Islet of Langerhans (tissue), 1 donor: ENCODE data around the gene PCDHB10.
A peak's percentile ranks its signal among the peaks of the same experiment; 100 is the strongest.
"Not testable (repeated sequence)": the region's sequence is repeated elsewhere in the genome, so short reads cannot be mapped to it uniquely, and the experiment has no call there.

Experiments
- FAIRE-seq: peaks from one replicate; lab custom pipeline; 2011; peaks lifted over from hg19 to GRCh38; lab: Jason Lieb, UNC

PCDHB10 gene

DNA sequence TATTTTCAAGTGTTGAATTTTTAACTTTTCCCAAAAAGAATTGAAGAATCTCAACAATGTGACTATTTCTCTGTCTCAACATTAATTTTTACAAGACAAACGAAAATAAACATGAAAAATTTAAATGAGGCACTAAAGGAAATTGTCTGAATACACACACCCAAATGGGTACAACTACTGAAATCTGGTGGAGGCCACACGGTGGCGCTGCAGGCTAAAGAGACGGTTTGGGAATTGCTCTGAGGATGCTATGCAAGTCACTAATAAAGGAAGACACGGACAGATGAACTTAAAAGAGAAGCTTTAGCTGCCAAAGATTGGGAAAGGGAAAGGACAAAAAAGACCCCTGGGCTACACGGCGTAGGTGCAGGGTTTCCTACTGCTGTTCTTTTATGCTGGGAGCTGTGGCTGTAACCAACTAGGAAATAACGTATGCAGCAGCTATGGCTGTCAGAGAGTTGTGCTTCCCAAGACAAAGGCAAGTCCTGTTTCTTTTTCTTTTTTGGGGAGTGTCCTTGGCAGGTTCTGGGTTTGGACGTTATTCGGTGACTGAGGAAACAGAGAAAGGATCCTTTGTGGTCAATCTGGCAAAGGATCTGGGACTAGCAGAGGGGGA is at the start of gene PCDHB10:
Gene PCDHB10, plus strand, starts transcription at position 244 of the 616 bp plus-strand sequence. Its CDS starts 200 bp downstream, at position 444.
- no peak for FAIRE-seq

DNA sequence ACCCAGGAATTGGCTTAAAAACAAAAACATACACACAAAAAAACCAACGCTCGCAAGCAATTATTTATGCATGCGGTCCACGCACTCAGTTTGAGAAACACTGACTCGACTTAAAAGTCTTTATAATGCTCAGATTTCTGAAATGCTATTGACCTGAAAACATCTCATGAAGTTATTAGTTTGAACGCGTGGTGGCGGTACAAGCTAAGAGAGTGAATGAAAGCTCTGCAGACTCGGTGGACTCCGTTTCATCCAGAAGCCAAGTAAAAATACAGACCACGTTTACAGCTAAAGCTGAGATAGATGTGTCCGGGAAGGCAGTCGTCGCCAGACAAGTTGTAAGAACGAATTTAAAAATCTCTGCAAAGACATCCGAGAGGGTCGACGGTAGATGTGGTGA is 42.3 kb upstream of the PCDHB10 start, which contains the start of gene PCDHB6:
Gene PCDHB6, plus strand, starts transcription at position 246 of the 400 bp plus-strand sequence. CDS start 201 bp downstream, outside the sequence.
- no peak for FAIRE-seq

DNA sequence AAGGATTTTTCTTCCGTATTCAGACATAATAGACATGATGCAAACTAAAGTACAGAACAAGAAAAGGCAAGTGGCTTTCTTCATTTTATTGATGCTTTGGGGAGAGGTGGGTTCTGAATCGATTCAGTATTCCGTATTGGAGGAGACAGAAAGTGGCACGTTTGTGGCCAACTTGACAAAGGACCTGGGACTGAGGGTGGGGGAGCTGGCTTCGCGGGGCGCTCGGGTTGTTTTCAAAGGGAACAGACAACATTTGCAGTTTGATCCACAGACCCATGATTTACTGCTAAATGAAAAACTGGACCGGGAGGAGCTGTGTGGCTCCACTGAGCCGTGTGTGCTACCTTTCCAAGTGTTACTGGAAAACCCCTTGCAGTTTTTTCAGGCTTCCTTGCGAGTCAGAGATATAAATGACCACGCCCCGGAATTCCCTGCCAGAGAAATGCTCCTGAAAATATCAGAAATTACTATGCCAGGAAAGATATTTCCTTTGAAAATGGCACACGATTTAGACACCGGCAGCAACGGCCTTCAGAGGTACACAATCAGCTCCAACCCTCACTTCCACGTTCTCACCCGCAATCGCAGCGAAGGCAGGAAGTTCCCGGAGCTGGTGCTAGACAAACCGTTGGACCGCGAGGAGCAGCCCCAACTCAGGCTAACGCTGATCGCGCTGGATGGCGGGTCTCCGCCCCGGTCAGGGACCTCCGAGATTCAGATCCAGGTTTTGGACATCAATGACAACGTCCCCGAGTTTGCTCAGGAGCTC is 41.7 kb upstream of the PCDHB10 start:
- FAIRE-seq = no peak

DNA sequence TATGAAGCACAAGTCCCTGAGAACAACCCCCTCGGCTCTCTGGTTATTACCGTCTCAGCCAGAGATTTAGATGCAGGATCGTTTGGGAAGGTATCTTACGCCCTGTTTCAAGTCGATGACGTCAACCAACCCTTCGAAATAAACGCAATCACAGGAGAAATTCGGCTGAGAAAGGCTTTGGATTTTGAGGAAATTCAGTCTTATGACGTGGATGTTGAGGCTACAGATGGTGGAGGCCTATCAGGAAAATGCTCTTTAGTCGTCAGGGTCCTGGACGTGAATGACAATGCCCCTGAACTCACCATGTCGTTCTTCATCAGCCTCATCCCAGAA is 41.2 kb upstream of the PCDHB10 start:
- FAIRE-seq = no peak

DNA sequence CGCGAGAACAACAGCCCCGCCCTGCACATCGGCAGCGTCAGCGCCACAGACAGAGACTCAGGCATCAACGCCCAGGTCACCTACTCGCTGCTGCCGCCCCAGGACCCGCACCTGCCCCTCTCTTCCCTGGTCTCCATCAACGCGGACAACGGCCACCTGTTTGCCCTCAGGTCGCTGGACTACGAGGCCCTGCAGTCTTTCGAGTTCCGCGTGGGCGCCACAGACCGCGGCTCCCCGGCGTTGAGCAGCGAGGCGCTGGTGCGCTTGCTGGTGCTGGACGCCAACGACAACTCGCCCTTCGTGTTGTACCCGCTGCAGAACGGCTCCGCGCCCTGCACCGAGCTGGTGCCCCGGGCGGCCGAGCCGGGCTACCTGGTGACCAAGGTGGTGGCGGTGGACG is 40.5 kb upstream of the PCDHB10 start:
- not testable (repeated sequence) for FAIRE-seq

DNA sequence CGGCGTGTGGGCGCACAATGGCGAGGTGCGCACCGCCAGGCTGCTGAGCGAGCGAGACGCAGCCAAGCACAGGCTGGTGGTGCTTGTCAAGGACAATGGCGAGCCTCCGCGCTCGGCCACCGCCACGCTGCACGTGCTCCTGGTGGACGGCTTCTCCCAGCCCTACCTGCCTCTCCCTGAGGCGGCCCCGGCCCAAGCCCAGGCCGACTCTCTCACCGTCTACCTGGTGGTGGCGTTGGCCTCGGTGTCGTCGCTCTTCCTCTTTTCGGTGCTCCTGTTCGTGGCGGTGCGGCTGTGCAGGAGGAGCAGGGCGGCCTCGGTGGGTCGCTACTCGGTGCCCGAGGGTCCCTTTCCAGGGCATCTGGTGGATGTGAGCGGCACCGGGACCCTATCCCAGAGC is 40.1 kb upstream of the PCDHB10 start:
- FAIRE-seq = not testable (repeated sequence)

DNA sequence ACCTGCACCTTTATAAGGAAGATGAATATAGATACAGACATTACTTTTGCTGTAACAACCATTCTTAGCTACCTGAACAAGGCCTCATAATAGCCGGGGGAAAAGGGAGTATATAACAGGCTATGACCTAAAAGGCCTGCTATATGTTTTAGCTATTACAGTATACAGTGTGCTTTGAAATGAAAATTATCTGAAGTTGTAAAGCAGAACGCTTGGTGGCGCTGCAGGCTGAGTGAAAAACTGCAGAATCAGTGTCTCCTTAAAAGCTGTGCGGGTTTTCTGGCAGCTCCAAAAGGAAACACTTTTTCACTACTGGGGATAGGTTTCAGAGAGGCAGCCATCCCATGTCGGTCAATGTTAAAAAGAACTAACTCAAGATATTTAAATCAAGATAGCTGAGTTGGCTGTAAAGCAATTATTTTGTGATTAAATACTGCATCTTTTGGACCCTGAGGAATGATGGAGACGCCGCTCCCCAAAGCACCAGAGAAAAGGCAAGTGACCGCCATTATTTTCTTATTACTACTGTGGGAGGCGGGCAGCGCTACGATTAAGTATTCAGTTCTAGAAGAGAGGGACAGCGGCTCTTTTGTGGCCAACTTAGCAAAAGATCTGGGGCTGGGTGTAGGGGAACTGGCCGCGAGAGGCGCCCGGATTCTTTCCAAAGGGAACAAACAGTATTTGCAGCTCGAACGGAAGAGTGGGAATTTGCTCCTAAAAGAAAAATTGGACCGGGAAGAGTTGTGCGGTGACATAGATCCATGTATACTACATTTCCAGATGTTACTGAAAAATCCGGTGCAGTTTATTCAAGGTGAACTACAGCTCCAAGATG is 36.4 kb upstream of the PCDHB10 start:
- FAIRE-seq = no peak

DNA sequence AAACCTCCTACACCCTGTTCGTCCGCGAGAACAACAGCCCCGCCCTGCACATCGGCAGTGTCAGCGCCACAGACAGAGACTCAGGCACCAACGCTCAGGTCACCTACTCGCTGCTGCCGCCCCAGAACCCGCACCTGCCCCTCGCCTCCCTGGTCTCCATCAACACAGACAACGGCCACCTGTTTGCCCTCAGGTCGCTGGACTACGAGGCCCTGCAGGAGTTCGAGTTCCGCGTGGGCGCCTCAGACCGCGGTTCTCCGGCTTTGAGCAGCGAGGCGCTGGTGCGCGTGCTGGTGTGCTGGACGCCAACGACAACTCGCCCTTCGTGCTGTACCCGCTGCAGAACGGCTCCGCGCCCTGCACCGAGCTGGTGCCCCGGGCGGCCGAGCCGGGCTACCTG is 34.8 kb upstream of the PCDHB10 start:
- not testable (repeated sequence) for FAIRE-seq

DNA sequence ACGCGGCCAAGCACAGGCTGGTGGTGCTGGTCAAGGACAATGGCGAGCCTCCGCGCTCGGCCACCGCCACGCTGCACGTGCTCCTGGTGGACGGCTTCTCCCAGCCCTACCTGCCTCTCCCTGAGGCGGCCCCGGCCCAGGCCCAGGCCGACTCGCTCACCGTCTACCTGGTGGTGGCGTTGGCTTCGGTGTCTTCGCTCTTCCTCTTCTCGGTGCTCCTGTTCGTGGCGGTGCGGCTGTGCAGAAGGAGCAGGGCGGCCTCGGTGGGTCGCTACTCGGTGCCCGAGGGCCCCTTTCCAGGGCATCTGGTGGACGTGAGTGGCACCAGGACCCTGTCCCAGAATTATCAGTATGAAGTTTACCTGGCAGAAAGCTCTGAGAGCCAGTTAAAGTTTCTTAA is 34.3 kb upstream of the PCDHB10 start:
- FAIRE-seq = not testable (repeated sequence)

DNA sequence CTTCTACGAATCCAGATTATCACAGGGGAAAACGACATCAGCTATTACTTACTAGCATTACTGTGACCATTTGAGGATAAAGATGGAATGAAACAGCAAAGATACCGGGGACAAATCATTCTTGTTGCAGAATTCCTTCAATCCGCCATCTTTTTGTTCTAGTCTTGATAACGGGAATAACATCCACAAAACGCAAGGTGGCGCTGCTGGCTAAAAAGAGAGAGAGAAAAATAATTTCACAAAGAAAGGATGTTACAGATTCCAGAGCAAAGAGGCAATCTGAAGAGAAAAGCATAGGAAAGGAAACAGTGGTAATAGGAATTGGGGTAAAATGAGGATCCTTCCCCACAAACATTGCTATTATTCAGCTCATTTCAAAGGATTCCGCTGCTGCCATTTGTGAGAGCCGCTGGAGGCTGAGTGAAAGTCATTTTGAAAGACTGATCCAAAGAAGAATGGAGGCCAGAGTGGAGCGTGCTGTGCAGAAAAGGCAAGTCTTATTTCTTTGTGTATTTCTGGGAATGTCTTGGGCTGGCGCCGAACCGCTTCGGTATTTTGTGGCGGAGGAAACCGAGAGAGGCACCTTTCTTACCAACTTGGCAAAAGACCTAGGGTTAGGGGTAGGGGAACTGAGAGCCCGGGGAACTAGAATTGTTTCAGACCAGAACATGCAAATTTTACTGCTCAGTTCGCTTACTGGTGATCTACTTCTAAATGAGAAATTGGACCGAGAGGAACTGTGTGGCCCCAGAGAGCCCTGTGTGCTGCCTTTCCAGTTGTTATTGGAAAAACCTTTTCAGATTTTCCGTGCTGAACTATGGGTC is 19.6 kb upstream of the PCDHB10 start, which contains the start of gene PCDHB7:
Gene PCDHB7, plus strand, starts transcription at position 264 of the 824 bp plus-strand sequence. Its CDS starts 192 bp downstream, at position 456.
- FAIRE-seq = no peak

DNA sequence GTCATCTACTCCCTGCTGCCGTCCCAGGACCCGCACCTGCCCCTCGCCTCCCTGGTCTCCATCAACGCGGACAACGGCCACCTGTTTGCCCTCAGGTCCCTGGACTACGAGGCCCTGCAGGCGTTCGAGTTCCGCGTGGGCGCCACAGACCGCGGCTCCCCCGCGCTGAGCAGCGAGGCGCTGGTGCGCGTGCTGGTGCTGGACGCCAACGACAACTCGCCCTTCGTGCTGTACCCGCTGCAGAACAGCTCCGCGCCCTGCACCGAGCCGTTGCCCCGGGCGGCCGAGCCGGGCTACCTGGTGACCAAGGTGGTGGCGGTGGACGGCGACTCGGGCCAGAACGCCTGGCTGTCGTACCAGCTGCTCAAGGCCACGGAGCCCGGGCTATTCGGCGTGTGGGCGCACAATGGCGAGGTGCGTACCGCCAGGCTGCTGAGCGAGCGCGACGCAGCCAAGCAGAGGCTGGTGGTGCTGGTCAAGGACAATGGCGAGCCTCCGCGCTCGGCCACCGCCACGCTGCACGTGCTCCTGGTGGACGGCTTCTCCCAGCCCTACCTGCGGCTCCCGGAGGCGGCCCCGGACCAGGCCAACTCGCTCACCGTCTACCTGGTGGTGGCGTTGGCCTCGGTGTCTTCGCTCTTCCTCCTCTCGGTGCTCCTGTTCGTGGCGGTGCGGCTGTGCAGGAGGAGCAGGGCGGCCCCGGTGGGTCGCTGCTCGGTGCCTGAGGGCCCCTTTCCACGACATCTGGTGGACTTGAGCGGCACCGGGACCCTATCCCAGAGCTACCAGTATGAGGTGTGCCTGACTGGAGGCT is 17.7 kb upstream of the PCDHB10 start:
- not testable (repeated sequence) for FAIRE-seq

DNA sequence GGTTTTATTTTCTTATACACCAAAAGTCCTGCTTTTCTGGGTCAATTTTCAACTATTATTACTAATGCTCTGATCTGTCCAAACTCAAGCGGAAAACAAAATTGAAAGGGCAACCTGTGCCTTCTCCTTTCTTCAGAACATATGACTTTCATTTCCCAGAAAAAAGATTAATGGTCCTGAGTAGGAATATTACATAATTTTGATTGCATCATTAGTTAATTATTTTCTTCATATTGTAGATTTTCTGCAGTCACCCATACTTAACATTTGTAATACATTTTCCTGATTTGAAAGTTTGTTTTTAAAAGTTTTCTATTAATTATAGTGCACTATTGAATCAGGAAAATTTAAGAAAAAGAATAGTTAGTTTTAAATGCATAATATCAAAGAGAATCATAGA is 16.2 kb upstream of the PCDHB10 start:
- FAIRE-seq = peak; percentile 98

DNA sequence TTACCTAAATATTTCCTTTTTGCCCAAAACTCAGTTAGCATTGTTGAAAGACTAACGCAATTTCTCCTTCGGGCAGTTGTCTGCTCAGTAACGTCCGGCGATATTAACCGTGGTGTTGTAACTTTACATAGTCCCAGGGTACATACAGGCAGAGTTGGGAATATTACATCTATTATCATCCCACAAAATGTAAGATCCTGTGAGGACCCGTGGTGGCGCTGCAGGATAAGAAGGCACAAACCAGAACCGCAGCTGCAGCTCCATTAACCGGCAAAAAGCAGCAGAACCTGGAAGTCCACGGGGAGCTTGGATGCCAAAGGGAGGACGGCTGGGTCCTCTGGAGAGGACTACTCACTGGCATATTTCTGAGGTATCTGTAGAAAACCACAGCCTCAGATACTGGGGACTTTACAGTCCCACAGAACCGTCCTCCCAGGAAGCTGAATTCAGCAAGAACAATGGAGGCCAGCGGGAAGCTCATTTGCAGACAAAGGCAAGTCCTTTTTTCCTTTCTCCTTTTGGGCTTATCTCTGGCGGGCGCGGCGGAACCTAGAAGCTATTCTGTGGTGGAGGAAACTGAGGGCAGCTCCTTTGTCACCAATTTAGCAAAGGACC is 14.5 kb upstream of the PCDHB10 start, which contains the start of gene PCDHB8:
Gene PCDHB8, plus strand, starts transcription at position 214 of the 615 bp plus-strand sequence. Its CDS starts 245 bp downstream, at position 459.
- FAIRE-seq = not testable (repeated sequence)

DNA sequence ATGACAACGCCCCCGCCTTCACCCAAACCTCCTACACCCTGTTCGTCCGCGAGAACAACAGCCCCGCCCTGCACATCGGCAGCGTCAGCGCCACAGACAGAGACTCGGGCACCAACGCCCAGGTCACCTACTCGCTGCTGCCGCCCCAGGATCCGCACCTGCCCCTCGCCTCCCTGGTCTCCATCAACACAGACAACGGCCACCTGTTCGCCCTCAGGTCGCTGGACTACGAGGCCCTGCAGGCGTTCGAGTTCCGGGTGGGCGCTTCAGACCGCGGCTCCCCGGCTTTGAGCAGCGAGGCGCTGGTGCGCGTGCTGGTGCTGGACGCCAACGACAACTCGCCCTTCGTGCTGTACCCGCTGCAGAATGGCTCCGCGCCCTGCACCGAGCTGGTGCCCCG is 12.8 kb upstream of the PCDHB10 start:
- not testable (repeated sequence) for FAIRE-seq

DNA sequence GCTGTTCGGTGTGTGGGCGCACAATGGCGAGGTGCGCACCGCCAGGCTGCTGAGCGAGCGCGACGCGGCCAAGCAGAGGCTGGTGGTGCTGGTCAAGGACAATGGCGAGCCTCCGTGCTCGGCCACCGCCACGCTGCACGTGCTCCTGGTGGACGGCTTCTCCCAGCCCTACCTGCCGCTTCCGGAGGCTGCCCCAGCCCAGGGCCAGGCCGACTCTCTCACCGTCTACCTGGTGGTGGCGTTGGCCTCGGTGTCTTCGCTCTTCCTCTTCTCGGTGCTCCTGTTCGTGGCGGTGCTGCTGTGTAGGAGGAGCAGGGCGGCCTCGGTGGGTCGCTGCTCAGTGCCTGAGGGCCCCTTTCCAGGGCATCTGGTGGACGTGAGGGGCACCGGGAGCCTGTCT is 12.3 kb upstream of the PCDHB10 start:
- not testable (repeated sequence) for FAIRE-seq

DNA sequence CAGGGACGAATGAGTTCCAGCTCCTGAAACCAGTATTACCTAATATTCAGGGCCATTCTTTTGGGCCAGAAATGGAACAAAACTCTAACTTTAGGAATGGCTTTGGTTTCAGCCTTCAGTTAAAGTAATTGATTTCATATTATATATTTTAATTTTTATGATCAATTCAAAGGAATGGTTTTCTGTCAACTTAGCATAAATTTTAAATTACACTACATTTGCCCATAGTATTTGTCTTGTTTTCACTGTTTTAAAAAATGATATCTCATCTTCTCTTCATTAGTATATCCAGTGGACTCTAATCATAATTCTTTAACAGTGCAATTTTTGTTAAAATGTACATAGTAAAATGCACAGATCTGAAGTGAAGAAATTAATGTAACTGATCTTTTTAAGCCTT is 11.8 kb upstream of the PCDHB10 start:
- FAIRE-seq = no peak

DNA sequence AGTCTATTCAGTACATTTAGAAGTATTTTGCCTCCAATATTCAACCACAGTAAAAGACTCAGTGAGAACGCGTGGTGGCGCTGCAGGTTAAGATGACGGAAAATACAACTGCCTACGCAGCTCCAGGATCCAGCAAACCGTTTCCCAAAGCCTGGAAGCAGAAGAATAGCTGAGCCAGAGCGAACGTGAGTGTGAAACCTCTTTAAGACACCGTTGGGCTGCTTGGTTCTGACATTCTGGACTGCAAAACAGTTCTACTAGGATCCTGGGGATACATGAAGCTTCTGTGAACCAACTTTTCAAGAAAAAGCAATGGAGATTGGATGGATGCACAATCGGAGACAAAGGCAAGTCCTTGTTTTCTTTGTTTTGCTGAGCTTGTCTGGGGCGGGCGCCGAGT is 9.9 kb upstream of the PCDHB10 start, which contains the start of gene PCDHB16:
Gene PCDHB16, plus strand, starts transcription at position 140 of the 400 bp plus-strand sequence. Its CDS starts 173 bp downstream, at position 313.
- no peak for FAIRE-seq

DNA sequence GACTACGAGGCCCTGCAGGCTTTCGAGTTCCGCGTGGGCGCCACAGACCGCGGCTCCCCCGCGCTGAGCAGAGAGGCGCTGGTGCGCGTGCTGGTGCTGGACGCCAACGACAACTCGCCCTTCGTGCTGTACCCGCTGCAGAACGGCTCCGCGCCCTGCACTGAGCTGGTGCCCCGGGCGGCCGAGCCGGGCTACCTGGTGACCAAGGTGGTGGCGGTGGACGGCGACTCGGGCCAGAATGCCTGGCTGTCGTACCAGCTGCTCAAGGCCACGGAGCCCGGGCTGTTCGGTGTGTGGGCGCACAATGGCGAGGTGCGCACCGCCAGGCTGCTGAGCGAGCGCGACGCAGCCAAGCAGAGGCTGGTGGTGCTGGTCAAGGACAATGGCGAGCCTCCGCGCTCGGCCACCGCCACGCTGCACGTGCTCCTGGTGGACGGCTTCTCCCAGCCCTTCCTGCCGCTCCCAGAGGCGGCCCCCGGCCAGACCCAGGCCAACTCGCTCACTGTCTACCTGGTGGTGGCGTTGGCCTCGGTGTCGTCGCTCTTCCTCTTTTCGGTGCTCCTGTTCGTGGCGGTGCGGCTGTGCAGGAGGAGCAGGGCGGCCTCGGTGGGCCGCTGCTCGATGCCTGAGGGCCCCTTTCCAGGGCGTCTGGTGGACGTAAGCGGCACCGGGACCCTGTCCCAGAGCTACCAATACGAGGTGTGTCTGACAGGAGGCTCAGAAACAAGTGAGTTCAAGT is 7.9 kb upstream of the PCDHB10 start:
- not testable (repeated sequence) for FAIRE-seq

DNA sequence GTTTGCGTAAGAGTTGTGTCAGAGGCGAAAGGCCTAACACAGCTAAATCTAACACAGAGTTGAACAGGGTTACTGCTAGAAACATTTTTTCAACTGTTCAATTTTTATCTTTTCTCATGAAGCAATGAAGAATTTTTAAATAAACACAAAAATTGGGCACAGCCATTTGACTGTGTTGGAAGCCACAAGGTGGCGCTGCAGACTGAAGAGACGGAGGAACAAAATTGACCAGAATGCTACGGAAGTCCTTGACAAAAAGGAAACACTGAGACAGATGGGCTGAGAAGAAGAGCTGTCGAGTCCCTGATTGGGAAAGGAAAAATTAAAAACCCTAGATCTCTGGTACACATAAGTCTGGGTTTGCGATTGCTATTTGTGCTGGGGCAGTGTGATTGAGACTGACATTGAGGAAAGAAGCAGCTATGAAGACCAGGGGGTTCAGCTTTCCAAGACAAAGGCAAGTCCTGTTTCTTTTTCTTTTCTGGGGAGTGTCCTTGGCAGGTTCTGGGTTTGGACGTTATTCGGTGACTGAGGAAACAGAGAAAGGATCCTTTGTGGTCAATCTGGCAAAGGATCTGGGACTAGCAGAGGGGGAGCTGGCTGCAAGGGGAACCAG is 5.1 kb upstream of the PCDHB10 start, which contains the start of gene PCDHB9:
Gene PCDHB9, plus strand, starts transcription at position 265 of the 616 bp plus-strand sequence. Its CDS starts 158 bp downstream, at position 423.
- no peak for FAIRE-seq
